ENCODE data around the gene USP21. TPM values are rescaled to one million over a fixed set of nuclear protein-coding genes. Genes with fewer than 3 reads are reported as not detected.

Gene USP21
- total and polyA plus RNA-seq, 2 of the 13 experiments (the other 11 are each of a cell fraction or from before 2014, with no cell fraction given) = 10.1 to 33.1 TPM

GRCh38 chr1:161177112-161177935 is 18.0 kb downstream of the USP21 start, which contains the start of gene B4GALT3 (continued):
- TF ChIP-seq, protein P1, sequence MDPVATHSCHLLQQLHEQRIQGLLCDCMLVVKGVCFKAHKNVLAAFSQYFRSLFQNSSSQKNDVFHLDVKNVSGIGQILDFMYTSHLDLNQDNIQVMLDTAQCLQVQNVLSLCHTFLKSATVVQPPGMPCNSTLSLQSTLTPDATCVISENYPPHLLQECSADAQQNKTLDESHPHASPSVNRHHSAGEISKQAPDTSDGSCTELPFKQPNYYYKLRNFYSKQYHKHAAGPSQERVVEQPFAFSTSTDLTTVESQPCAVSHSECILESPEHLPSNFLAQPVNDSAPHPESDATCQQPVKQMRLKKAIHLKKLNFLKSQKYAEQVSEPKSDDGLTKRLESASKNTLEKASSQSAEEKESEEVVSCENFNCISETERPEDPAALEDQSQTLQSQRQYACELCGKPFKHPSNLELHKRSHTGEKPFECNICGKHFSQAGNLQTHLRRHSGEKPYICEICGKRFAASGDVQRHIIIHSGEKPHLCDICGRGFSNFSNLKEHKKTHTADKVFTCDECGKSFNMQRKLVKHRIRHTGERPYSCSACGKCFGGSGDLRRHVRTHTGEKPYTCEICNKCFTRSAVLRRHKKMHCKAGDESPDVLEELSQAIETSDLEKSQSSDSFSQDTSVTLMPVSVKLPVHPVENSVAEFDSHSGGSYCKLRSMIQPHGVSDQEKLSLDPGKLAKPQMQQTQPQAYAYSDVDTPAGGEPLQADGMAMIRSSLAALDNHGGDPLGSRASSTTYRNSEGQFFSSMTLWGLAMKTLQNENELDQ (CRISPR knock-in tag; IDR thresholded peaks at IDR 0.05; ENCODE audit: borderline replicate concordance) = 0 out of 2 replicates have a peak, but pooled peaks have one; percentile 66
- TF ChIP-seq IRF2 (CRISPR knock-in tag; IDR thresholded peaks at IDR 0.05) = peak; percentile 35; the same call in 1 of the 2 replicates
- peak; percentile 86 for TF ChIP-seq ZSCAN31 (CRISPR knock-in tag; IDR thresholded peaks at IDR 0.05; ENCODE audit: low read depth)
- TF ChIP-seq TFE3 (CRISPR knock-in tag; IDR thresholded peaks at IDR 0.05) = peak; percentile 45; the same call in 1 of the 2 replicates
- peak; percentile 36; the same call in 1 of the 2 replicates for TF ChIP-seq ATF7-NPFF (CRISPR knock-in tag; IDR thresholded peaks at IDR 0.05; ENCODE audit: low read depth)
- peak; percentile 87 for TF ChIP-seq ZZZ3 (CRISPR knock-in tag; IDR thresholded peaks at IDR 0.05; ENCODE audit: borderline replicate concordance)
- TF ChIP-seq ZBTB39 (CRISPR knock-in tag; IDR thresholded peaks at IDR 0.05) = no peak
- no peak for TF ChIP-seq GPN1 (CRISPR knock-in tag; IDR thresholded peaks at IDR 0.05; ENCODE audit: borderline replicate concordance)
- TF ChIP-seq ZNF691 (CRISPR knock-in tag; IDR thresholded peaks at IDR 0.05; ENCODE audit: borderline replicate concordance, low read depth) = peak; percentile 94
- TF ChIP-seq TEAD3 (CRISPR knock-in tag; optimal IDR thresholded peaks at IDR 0.05; ENCODE audit: borderline replicate concordance) = peak; percentile 16
- no peak for TF ChIP-seq NONO (IDR thresholded peaks at IDR 0.05)
- TF ChIP-seq NONO (CRISPR knock-in tag; conservative IDR thresholded peaks at IDR 0.05) = peak; percentile 88
- no peak for TF ChIP-seq PAF1 (CRISPR knock-in tag; IDR thresholded peaks at IDR 0.05)
- TF ChIP-seq, protein P2, sequence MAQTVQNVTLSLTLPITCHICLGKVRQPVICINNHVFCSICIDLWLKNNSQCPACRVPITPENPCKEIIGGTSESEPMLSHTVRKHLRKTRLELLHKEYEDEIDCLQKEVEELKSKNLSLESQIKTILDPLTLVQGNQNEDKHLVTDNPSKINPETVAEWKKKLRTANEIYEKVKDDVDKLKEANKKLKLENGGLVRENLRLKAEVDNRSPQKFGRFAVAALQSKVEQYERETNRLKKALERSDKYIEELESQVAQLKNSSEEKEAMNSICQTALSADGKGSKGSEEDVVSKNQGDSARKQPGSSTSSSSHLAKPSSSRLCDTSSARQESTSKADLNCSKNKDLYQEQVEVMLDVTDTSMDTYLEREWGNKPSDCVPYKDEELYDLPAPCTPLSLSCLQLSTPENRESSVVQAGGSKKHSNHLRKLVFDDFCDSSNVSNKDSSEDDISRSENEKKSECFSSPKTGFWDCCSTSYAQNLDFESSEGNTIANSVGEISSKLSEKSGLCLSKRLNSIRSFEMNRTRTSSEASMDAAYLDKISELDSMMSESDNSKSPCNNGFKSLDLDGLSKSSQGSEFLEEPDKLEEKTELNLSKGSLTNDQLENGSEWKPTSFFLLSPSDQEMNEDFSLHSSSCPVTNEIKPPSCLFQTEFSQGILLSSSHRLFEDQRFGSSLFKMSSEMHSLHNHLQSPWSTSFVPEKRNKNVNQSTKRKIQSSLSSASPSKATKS (CRISPR knock-in tag; IDR thresholded peaks at IDR 0.05) = no peak
- no peak for TF ChIP-seq ZNF207 (IDR thresholded peaks at IDR 0.05; ENCODE audit: borderline replicate concordance)
- peak; percentile 61; the same call in 1 of the 2 replicates for TF ChIP-seq CBX5 (CRISPR knock-in tag; IDR thresholded peaks at IDR 0.05; ENCODE audit: borderline replicate concordance)
- TF ChIP-seq TRIM24 (CRISPR knock-in tag; IDR thresholded peaks at IDR 0.05) = no peak
- TF ChIP-seq BHLHE40 (IDR thresholded peaks at IDR 0.05; ENCODE audit: low read length) = no peak
- no peak; the same call in 1 of the 2 replicates for TF ChIP-seq EED (CRISPR knock-in tag; IDR thresholded peaks at IDR 0.05)
